ENCODE results near the gene GTSE1. TPM values are rescaled to one million over a fixed set of nuclear protein-coding genes. Genes with fewer than 3 reads are reported as not detected.

The GTSE1 gene
- total RNA-seq, 2 donors from 2014 or later: 39.5 to 59.5 TPM

GRCh38 chr22:46372686-46373085 lies 76.0 kb downstream of the GTSE1 start:
- Histone ChIP-seq H3K4me1 (ENCODE audit: control insufficient read depth, insufficient read depth, low read length) (peaks cover 7% of the 10 kb centered on the region), H3K4me3 (ENCODE audit: low read length) (no peak overlapping the region), H3K9ac (ENCODE audit: extremely low read depth, low read length, poor library complexity, severe bottlenecking) (no peak overlapping the region), H3K27me3 (ENCODE audit: control insufficient read depth, insufficient read depth, low read length, poor library complexity, severe bottlenecking) (no peaks in the 10 kb centered on the region), H3K27ac (ENCODE audit: low read depth, low read length) (no peak overlapping the region), H3K36me3 (ENCODE audit: control insufficient read depth, insufficient read depth, low read length) (peaks cover 18% of the 10 kb centered on the region), H3K9me3 (ENCODE audit: control insufficient read depth, low read length) (peaks cover 20% of the 10 kb centered on the region)
- Mint-ChIP-seq H3K27me3 (ENCODE audit: insufficient read depth) (no peaks in the 10 kb centered on the region), H3K27ac (no peak overlapping the region), H3K36me3 (ENCODE audit: low read depth) (peaks cover 37% of the 10 kb centered on the region), H3K4me3 (no peak overlapping the region), H3K4me1 (peaks cover 16% of the 10 kb centered on the region), H3K9me3 (peaks cover 13% of the 10 kb centered on the region)
- no peak for DNase-seq
- WGBS, 2 experiments (ENCODE audit: insufficient coverage in 1 of 2, insufficient read length in 1 of 2): 95 to 97% methylated on average over 6 to 18 of the region's 18 CpGs
- TF ChIP-seq CTCF (conservative IDR thresholded peaks at IDR 0.05): no peak

- no peak for TF ChIP-seq CTCF (conservative IDR thresholded peaks at IDR 0.05)
- WGBS, 2 experiments (ENCODE audit: insufficient coverage in 1 of 2, insufficient read length in 1 of 2): 87 to 100% methylated on average over 7 to 8 of the region's 8 CpGs
- no peak overlapping the region for H3K27ac ChIP-seq (ENCODE audit: low read depth, low read length)
- H3K27ac Mint-ChIP-seq: no peak overlapping the region
- no peak overlapping the region for H3K4me3 Mint-ChIP-seq
- H3K9me3 ChIP-seq (ENCODE audit: control insufficient read depth, low read length): peaks cover 20% of the 10 kb centered on the region
- H3K4me3 ChIP-seq (ENCODE audit: low read length): no peak overlapping the region
- H3K9me3 Mint-ChIP-seq: peaks cover 13% of the 10 kb centered on the region
- no peak overlapping the region for H3K9ac ChIP-seq (ENCODE audit: extremely low read depth, low read length, poor library complexity, severe bottlenecking)
- no peaks in the 10 kb centered on the region for H3K27me3 ChIP-seq (ENCODE audit: control insufficient read depth, insufficient read depth, low read length, poor library complexity, severe bottlenecking)
- peaks cover 9% of the 10 kb centered on the region for H3K4me1 ChIP-seq (ENCODE audit: control insufficient read depth, insufficient read depth, low read length)
- DNase-seq: no peak
- peaks cover 16% of the 10 kb centered on the region for H3K4me1 Mint-ChIP-seq
- H3K36me3 Mint-ChIP-seq (ENCODE audit: low read depth): peaks cover 37% of the 10 kb centered on the region
- H3K36me3 ChIP-seq (ENCODE audit: control insufficient read depth, insufficient read depth, low read length): peaks cover 18% of the 10 kb centered on the region
- no peaks in the 10 kb centered on the region for H3K27me3 Mint-ChIP-seq (ENCODE audit: insufficient read depth)
Measured at GRCh38 chr22:46373159-46373558, 76.5 kb downstream of the GTSE1 start.

- peaks cover 16% of the 10 kb centered on the region for H3K4me1 ChIP-seq (ENCODE audit: control insufficient read depth, insufficient read depth, low read length)
Measured at GRCh38 chr22:46373921-46374662, 77.4 kb downstream of the GTSE1 start.

More at GRCh38 chr22:46373921-46374662, 77.4 kb downstream of the GTSE1 start:
- H3K4me3 Mint-ChIP-seq: no peak overlapping the region
- no peak for TF ChIP-seq CTCF (conservative IDR thresholded peaks at IDR 0.05)
- H3K36me3 Mint-ChIP-seq (ENCODE audit: low read depth): peaks cover 38% of the 10 kb centered on the region
- peaks cover 25% of the 10 kb centered on the region for H3K4me1 Mint-ChIP-seq
- Histone ChIP-seq H3K27ac (ENCODE audit: low read depth, low read length) (no peak overlapping the region), H3K27me3 (ENCODE audit: control insufficient read depth, insufficient read depth, low read length, poor library complexity, severe bottlenecking) (no peaks in the 10 kb centered on the region), H3K4me3 (ENCODE audit: low read length) (no peak overlapping the region), H3K9me3 (ENCODE audit: control insufficient read depth, low read length) (peaks cover 20% of the 10 kb centered on the region), H3K9ac (ENCODE audit: extremely low read depth, low read length, poor library complexity, severe bottlenecking) (no peak overlapping the region), H3K36me3 (ENCODE audit: control insufficient read depth, insufficient read depth, low read length) (peaks cover 18% of the 10 kb centered on the region)
- H3K27ac Mint-ChIP-seq: no peak overlapping the region
- H3K9me3 Mint-ChIP-seq: peaks cover 13% of the 10 kb centered on the region
- no peak for DNase-seq
- WGBS, 2 experiments (ENCODE audit: insufficient coverage in 1 of 2, insufficient read length in 1 of 2): 94 to 95% methylated on average over 18 to 31 of the region's 31 CpGs
- H3K27me3 Mint-ChIP-seq (ENCODE audit: insufficient read depth): no peaks in the 10 kb centered on the region

Measured in endodermal cell (in vitro differentiated cells).